HCT116 (cell line): ENCODE results near the gene FGF8. TPM values are rescaled to one million over a fixed set of nuclear protein-coding genes. Genes with fewer than 3 reads are reported as not detected.

ENCODE experiments used
- ATAC-seq: fragments of 200-7000 bp; cut with Tn5 transposase; 2 replicates; pipeline ENCODE4 v1.9.1; 2020; ENCODE audit warnings: mild to moderate bottlenecking, moderate library complexity
- BruUV-seq: library from RNA; stranded (reverse); fragments of 400-500 nt; replicated peaks from 2 replicates; lab custom pipeline; 2021; lab: Mats Ljungman, UMichigan
- CTCF ChIA-PET: fragments of 300-600 bp; sonication (Branson Sonifier 250); formaldehyde crosslinking; loops from one replicate; lab custom pipeline; 2021; ENCODE audit warnings: antibody characterized with exemption; lab: Charles Lee
- POLR2A ChIA-PET: fragments of 300-600, 350-600 bp; sonication (Branson Sonifier 250); formaldehyde crosslinking; loops from one replicate; lab custom pipeline; 2021; ENCODE audit warnings: antibody characterized with exemption; lab: Charles Lee
- RAD21 ChIA-PET, 2 experiments: fragments of 300-600 bp; sonication (Branson Sonifier 250); formaldehyde crosslinking; loops; one replicate each; lab custom pipeline; 2023; ENCODE audit warnings: low total read pairs in 2 of 2; ENCODE audit not compliant: uncharacterized antibody in 2 of 2, unreplicated experiment in 2 of 2, low non-redundant PET in 1 of 2; lab: Charles Lee
- DNase-seq: peaks from one replicate; pipeline ENCODE4 v3.0.0-alpha.2; 2010; ENCODE audit warnings: low read depth, low spot score
- H2AFZ ChIP-seq: fragments of 200-600 bp; shearing (Covaris generic), sonication (generic); 2 replicates; pipeline ENCODE4 v1.6.1; 2017; ENCODE audit warnings: low read depth, mixed run types, mixed read lengths, antibody characterized with exemption, low read length; ENCODE audit not compliant: poor library complexity, severe bottlenecking
- H3K27ac ChIP-seq: 2 replicates; pipeline ENCODE4 v1.5.1; 2012; ENCODE audit warnings: low read depth, low read length
- H3K27me3 ChIP-seq: fragments of 200-600 bp; sonication (generic); 2 replicates; pipeline ENCODE4 v1.6.1; 2016; ENCODE audit warnings: mixed run types, low read length, mixed read lengths; ENCODE audit not compliant: insufficient read depth
- H3K36me3 ChIP-seq, 2 experiments: fragments of 200-500 bp in 1 of 2; fragments of 200-600 bp in 1 of 2; sonication (Bioruptor generic) in 1 of 2; sonication (generic) in 1 of 2; 2 replicates each; pipeline versions ENCODE4 v1.5.1 to v1.6.1; 2014 to 2016; ENCODE audit warnings: low read length in 2 of 2, inconsistent platforms in 1 of 2, mixed read lengths in 1 of 2, mixed run types in 1 of 2; ENCODE audit not compliant: insufficient read depth in 2 of 2, control insufficient read depth in 1 of 2
- H3K4me1 ChIP-seq, 2 experiments: fragments of 200-600 bp in 1 of 2; sonication (generic) in 1 of 2; 2 replicates each; pipeline versions ENCODE4 v1.5.1 to v1.6.1; 2012 to 2017; ENCODE audit warnings: low read length in 2 of 2, inconsistent platforms in 1 of 2, mild to moderate bottlenecking in 1 of 2, mixed read lengths in 1 of 2, mixed run types in 1 of 2, moderate library complexity in 1 of 2; ENCODE audit not compliant: insufficient read depth in 2 of 2, control insufficient read depth in 1 of 2
- H3K4me2 ChIP-seq: fragments of 200-600 bp; sonication (generic); 2 replicates; pipeline ENCODE4 v1.6.1; 2017; ENCODE audit warnings: mixed run types, low read length, mixed read lengths
- H3K4me3 ChIP-seq, 2 experiments: fragments of 200-600 bp in 1 of 2; sonication (generic) in 1 of 2; replicated peaks in 1 of 2; 2 replicates each; pipeline ENCODE4 v1.5.1; 2011 to 2016; ENCODE audit warnings: low read length in 2 of 2, control low read depth in 1 of 2, low read depth in 1 of 2, mild to moderate bottlenecking in 1 of 2, mixed read lengths in 1 of 2, mixed run types in 1 of 2
- H3K79me2 ChIP-seq: fragments of 200-600 bp; sonication (generic); 2 replicates; pipeline ENCODE4 v1.6.1; 2017; ENCODE audit warnings: mild to moderate bottlenecking, mixed run types, low read length, moderate library complexity, mixed read lengths; ENCODE audit not compliant: insufficient read depth
- H3K9ac ChIP-seq: fragments of 200-600 bp; sonication (generic); 2 replicates; pipeline ENCODE4 v1.6.1; 2016; ENCODE audit warnings: low read length, mixed read lengths
- H3K9me2 ChIP-seq: fragments of 200-600 bp; sonication (generic), shearing (Covaris generic); 2 replicates; pipeline ENCODE4 v1.6.1; 2017; ENCODE audit warnings: mixed run types, mild to moderate bottlenecking, moderate library complexity; ENCODE audit not compliant: insufficient read depth
- H3K9me3 ChIP-seq, 2 experiments: fragments of 200-500 bp in 1 of 2; fragments of 200-600 bp in 1 of 2; sonication (Bioruptor generic) in 1 of 2; sonication (generic) in 1 of 2; 2 replicates each; pipeline ENCODE4 v1.6.1; 2014 to 2017; ENCODE audit warnings: low read length in 2 of 2, mixed read lengths in 2 of 2, inconsistent platforms in 1 of 2, low read depth in 1 of 2, mild to moderate bottlenecking in 1 of 2, mixed run types in 1 of 2, moderate library complexity in 1 of 2; ENCODE audit not compliant: control insufficient read depth in 1 of 2, insufficient read depth in 1 of 2
- H4K20me1 ChIP-seq: fragments of 200-600 bp; sonication (generic), shearing (Covaris generic); 2 replicates; pipeline ENCODE4 v1.6.1; 2017; ENCODE audit warnings: mixed run types, mild to moderate bottlenecking, moderate library complexity; ENCODE audit not compliant: insufficient read depth
- ATF3 ChIP-seq: IDR thresholded peaks from 2 replicates; pipeline ENCODE4 v1.6.1; 2012
- CBX3 ChIP-seq: IDR thresholded peaks from 2 replicates; pipeline ENCODE4 v1.6.1; 2012; ENCODE audit warnings: low read depth
- CTCF ChIP-seq, 3 experiments: fragments of 200-600 bp in 1 of 3; sonication (generic) in 1 of 3; IDR thresholded peaks in 2 of 3; conservative IDR thresholded peaks in 1 of 3; 2 replicates each; pipeline ENCODE4 v1.5.1; 2012 to 2017; ENCODE audit warnings: low read depth in 2 of 3, low read length in 2 of 3, antibody characterized with exemption in 1 of 3, borderline replicate concordance in 1 of 3, control low read depth in 1 of 3, mild to moderate bottlenecking in 1 of 3, mixed read lengths in 1 of 3, mixed run types in 1 of 3, moderate library complexity in 1 of 3; ENCODE audit not compliant: insufficient read depth in 1 of 3
- EZH2phosphoT487 ChIP-seq: fragments of 200-600 bp; IDR thresholded peaks from 2 replicates; pipeline ENCODE4 v1.6.1; 2018; ENCODE audit warnings: antibody characterized with exemption, borderline replicate concordance
- JUND ChIP-seq: IDR thresholded peaks from 2 replicates; pipeline ENCODE4 v1.6.1; 2012
- MAX ChIP-seq: IDR thresholded peaks from 2 replicates; pipeline ENCODE4 v1.6.1; 2012
- RAD21 ChIP-seq: IDR thresholded peaks from 2 replicates; pipeline ENCODE4 v1.6.1; 2012; ENCODE audit warnings: low read depth, mild to moderate bottlenecking
- SIN3A ChIP-seq: IDR thresholded peaks from 2 replicates; pipeline ENCODE4 v1.6.1; 2012; ENCODE audit warnings: low read depth
- SP1 ChIP-seq: IDR thresholded peaks from 2 replicates; pipeline ENCODE4 v1.6.1; 2012; ENCODE audit warnings: low read depth
- TCF7L2 ChIP-seq: IDR thresholded peaks from 2 replicates; pipeline ENCODE4 v1.7.0; 2011; ENCODE audit warnings: borderline replicate concordance, inconsistent platforms; ENCODE audit not compliant: insufficient read depth, insufficient read length; ENCODE audit errors: extremely low read depth
- ZNF274 ChIP-seq: fragments of 200-500 bp; sonication (Bioruptor generic); IDR thresholded peaks from 2 replicates; pipeline ENCODE4 v1.6.1; 2014; ENCODE audit warnings: mild to moderate bottlenecking, low read depth, low read length, inconsistent platforms
- intact Hi-C: fragments of 100-400 bp; cut with micrococcal nuclease; formaldehyde crosslinking; loops from 2 replicates; pipeline ENCODE4 v1.10.0; 2022
- total RNA-seq: library from RNA; stranded (reverse); gene quantifications from one replicate; pipeline ENCODE4 v1.2.1, GENCODE V29; 2021; ENCODE audit not compliant: unreplicated experiment

FGF8 gene
- total RNA-seq, 1 experiment from 2014 or later = 2.7 TPM

GRCh38 chr10:101759309-101760247 is 16.3 kb downstream of the FGF8 start:
- no peaks in the 10 kb centered on the region for H3K9me3 ChIP-seq
- ATAC-seq (no peak; the same call in 1 of the 2 replicates), DNase-seq (no peak)
- H3K36me3 ChIP-seq = no peaks in the 10 kb centered on the region
- CTCF ChIA-PET = interaction anchor here (0.8 kb wide), 1 partner anchor 157 kb away, joined by 3 read pairs; no protein-coding TSS in a partner anchor
- RAD21 ChIA-PET = no interaction called here
- no peak for TF ChIP-seq JUND
- no peak for TF ChIP-seq CBX3
- TF ChIP-seq TCF7L2 = no peak
- TF ChIP-seq RAD21 = no peak
- no peak for TF ChIP-seq ATF3
- no peaks in the 10 kb centered on the region for H4K20me1 ChIP-seq
- no peak overlapping the region for H2AFZ ChIP-seq
- no peaks in the 10 kb centered on the region for H3K9me2 ChIP-seq
- H3K4me3 ChIP-seq = no peak overlapping the region
- no peak overlapping the region for H3K4me2 ChIP-seq
- intact Hi-C loops = no loop called here
- POLR2A ChIA-PET = no interaction called here
- BruUV-seq = no TSS peak
- H3K27ac ChIP-seq = no peak overlapping the region
- H3K27me3 ChIP-seq = no peaks in the 10 kb centered on the region
- no peak overlapping the region for H3K9ac ChIP-seq
- H3K4me1 ChIP-seq = no peaks in the 10 kb centered on the region; a peak in 1 of 4 replicates
- no peaks in the 10 kb centered on the region for H3K79me2 ChIP-seq

- BruUV-seq = no TSS peak
- ATAC-seq (no peak), DNase-seq (no peak)
- H4K20me1 ChIP-seq = no peaks in the 10 kb centered on the region
- ChIA-PET RAD21 (no interaction called here), POLR2A (no interaction called here), CTCF (interaction anchor here (0.8 kb wide), 1 partner anchor 156 kb away, joined by 3 read pairs; no protein-coding TSS in a partner anchor)
- H2AFZ ChIP-seq = no peak overlapping the region
- H3K4me1 ChIP-seq = no peaks in the 10 kb centered on the region; a peak in 1 of 4 replicates
- H3K9me2 ChIP-seq = no peaks in the 10 kb centered on the region
- H3K9me3 ChIP-seq = no peaks in the 10 kb centered on the region
- H3K4me2 ChIP-seq = no peak overlapping the region
- H3K27me3 ChIP-seq = no peaks in the 10 kb centered on the region
- no peaks in the 10 kb centered on the region for H3K79me2 ChIP-seq
- no peak overlapping the region for H3K4me3 ChIP-seq
- H3K27ac ChIP-seq = no peak overlapping the region
- intact Hi-C loops = no loop called here
- H3K36me3 ChIP-seq = no peaks in the 10 kb centered on the region
- no peak overlapping the region for H3K9ac ChIP-seq
- TF ChIP-seq SIN3A (no peak), EZH2phosphoT487 (no peak), ATF3 (no peak), SP1 (no peak), ZNF274 (no peak), CTCF (IDR thresholded peaks at IDR 0.05 in 2 of 3, conservative IDR thresholded peaks at IDR 0.05 in 1 of 3; ENCODE audit: borderline replicate concordance in 1 of 3, insufficient read depth in 1 of 3, low read depth in 2 of 3, low read length in 2 of 3) (no peak), MAX (no peak), JUND (no peak)
Measured at GRCh38 chr10:101758858-101759257, 17.1 kb downstream of the FGF8 start.
